Astrocyte of the cerebellum (primary cell): ENCODE data around the gene PTPRN.
A peak's percentile ranks its signal among the peaks of the same experiment; 100 is the strongest.

Experiments used
- DNase-seq: peaks from one replicate; pipeline ENCODE4 v3.0.0-alpha.2; 2011; ENCODE audit warnings: low read depth
- H3K4me3 ChIP-seq: 2 replicates; pipeline ENCODE4 v1.5.1; 2011; ENCODE audit warnings: mild to moderate bottlenecking, low read depth, low read length, moderate library complexity
- in situ Hi-C: cut with HindIII; loops from 2 replicates; pipeline ENCODE4 v1.10.0; 2017; ENCODE audit warnings: low sequenced_read_pairs
- TF ChIP-seq, protein P1 (sequence below): IDR thresholded peaks from 2 replicates; pipeline ENCODE4 v1.5.1; 2012; ENCODE audit warnings: low read length, low read depth, moderate library complexity, mild to moderate bottlenecking; ENCODE audit errors: missing control alignments

PTPRN gene

DNA sequence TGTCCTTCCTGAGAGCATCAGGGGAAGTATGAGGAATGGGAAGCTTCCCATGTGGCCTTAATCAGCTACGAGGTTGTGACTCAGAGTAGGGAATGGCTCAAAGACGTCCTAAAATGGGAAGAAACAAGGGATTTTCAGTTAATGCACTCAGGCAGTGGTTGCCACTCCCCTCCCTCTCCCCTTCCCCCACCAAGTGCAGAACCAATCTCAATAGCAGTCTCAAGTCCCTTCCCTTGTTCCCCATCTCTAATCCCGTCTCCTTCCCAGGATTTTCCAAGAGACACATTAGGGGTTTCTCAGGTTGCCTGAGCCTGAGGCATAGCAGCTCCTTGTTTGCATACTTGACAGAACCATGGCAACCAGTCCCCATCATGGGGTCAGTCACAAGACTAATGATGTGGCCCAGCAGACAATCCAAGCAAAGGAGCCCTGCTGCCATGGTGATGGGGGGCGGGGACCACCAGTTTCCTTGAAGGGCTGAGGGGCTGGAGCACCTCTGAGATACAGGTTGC lies 41.6 kb upstream of the PTPRN start:
- TF ChIP-seq, protein P1, sequence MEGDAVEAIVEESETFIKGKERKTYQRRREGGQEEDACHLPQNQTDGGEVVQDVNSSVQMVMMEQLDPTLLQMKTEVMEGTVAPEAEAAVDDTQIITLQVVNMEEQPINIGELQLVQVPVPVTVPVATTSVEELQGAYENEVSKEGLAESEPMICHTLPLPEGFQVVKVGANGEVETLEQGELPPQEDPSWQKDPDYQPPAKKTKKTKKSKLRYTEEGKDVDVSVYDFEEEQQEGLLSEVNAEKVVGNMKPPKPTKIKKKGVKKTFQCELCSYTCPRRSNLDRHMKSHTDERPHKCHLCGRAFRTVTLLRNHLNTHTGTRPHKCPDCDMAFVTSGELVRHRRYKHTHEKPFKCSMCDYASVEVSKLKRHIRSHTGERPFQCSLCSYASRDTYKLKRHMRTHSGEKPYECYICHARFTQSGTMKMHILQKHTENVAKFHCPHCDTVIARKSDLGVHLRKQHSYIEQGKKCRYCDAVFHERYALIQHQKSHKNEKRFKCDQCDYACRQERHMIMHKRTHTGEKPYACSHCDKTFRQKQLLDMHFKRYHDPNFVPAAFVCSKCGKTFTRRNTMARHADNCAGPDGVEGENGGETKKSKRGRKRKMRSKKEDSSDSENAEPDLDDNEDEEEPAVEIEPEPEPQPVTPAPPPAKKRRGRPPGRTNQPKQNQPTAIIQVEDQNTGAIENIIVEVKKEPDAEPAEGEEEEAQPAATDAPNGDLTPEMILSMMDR = no peak
- in situ Hi-C loops = no loop called here
- H3K4me3 ChIP-seq = no peak overlapping the region
- no peak for DNase-seq

DNA sequence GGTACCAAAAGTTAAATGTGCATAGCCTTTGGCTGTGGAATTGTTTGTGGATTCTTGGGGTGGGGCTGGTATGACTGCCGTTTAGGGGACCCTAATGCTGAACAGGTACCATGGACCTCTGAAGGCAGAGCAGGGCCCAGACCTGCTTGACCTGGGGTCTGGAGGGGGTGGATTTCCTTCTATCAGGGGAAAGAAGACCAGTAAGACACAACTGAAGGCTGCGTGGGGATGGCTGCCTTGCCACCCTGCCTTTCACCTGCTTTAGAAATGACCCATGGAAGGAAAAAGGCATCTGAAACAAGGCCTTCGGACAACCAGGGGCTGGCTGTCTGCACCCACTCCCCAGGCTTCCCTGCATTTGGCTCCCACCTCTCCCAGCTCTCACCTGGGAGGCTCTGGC lies 41.0 kb upstream of the PTPRN start:
- no peak overlapping the region for H3K4me3 ChIP-seq
- in situ Hi-C loops = no loop called here
- TF ChIP-seq, protein P1 = no peak
- no peak for DNase-seq

DNA sequence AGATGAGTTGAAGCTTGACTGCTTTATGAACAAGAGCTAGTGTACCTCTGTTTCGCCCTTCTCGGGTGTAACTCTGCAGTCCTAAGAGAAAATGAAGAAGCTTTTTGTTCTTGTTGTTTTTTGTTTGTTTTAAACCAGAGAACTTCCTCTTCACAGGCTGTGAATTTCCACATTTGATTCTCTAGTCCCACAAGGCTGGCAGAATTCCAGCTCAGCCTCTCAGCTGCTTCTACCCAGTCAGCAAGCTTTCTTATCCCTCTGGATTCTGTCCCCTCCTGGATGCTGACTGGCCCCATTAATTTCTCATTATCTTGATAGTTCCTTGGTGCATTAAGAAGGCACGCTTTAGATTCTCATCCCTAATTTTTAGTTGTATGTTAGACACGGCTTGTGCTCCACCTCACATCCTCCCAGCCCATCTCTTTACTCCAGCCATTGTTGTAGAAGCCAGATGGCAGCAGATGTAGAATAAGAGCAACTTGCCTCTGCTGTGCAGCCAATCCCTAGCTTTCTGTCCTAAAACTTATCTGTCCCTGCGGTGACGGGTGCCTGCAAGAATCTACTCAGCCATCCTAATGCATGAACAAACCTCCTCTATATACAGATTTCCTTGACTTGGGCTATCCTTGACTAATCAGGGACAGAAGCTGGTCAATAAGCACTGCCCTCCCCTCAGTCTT lies 35.7 kb upstream of the PTPRN start:
- DNase-seq = peak; percentile 3
- TF ChIP-seq, protein P1 = no peak
- H3K4me3 ChIP-seq = no peak overlapping the region
- in situ Hi-C loops = no loop called here

DNA sequence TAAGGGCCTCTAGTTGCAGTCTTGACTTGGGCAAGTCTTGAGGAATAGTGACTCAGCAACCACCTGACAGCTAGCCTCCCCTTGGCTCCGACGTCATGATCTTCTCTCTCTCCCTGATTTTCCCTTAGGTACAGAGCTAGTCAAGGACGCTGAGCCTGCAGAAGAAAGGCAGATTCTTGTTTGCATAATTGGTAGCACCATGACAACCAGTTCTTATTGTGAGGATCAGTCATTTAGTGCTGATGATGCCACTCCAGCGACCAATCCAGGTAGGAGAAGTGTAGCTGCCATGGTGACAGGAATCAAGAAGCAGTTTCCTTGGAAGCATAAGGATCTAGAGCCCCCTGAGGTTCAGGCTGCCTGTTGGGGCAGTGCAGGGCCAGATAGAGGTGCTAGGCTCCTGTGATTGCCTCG lies 26.2 kb upstream of the PTPRN start:
- H3K4me3 ChIP-seq = no peak overlapping the region
- TF ChIP-seq, protein P1 = no peak
- DNase-seq = no peak
- in situ Hi-C loops = no loop called here

DNA sequence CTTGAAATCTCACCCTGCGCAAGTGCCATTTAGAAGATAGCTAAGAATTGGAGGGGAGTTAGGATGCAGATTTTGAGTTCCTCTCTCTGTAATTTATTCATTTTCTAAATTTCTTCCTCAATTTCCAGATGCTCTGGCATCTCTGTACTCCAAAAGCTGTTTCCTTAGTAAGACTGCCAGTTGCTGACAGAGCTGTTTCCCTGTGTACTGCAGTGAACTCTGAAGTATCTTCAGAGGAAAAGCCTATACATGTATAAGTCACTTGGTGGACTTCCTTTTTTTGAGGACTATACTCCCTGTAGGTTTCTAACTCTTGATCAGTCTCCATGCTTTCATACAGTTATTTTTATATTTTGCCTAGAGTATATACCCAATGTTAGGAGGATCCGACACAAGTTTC lies 24.9 kb upstream of the PTPRN start:
- in situ Hi-C loops = no loop called here
- no peak overlapping the region for H3K4me3 ChIP-seq
- no peak for DNase-seq
- TF ChIP-seq, protein P1 = no peak

DNA sequence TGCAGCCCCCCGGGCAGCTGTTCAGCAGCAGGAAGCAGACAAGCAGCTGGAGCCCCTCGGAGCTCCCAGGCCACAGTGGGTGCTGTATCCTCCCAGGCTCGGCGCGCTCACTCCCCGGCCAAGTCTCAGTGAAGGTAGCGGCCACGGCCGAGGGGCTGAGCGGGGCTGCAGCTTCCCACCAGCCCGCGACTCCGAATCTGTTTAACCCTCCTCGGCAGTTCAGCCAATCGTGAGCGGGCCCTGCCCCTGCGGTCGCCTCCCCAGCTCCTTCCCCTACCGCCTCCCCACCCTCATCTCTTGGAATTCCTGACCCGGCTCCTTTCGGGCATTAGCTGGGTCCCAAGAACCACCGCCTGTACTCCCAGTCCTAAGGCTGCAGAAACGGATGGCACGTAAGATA lies 23.3 kb upstream of the PTPRN start, which contains the start of gene RESP18:
TSS of gene RESP18 (minus strand) at position 203 of the 400 bp plus-strand sequence.
- TF ChIP-seq, protein P1 = no peak
- H3K4me3 ChIP-seq = no peak within 1 kb of the TSS
- no peak for DNase-seq
- in situ Hi-C loops = no loop called here
